Activated T-helper 2 cell treated with anti-CD3 and anti-CD28 coated beads, Interferon-gamma antibody, Interleukin-2, Interleukin-4, amounts not matched to agents 10 μg/mL and 5 μg/mL and 100 μg/mL, durations not matched to agents 14 hours and 24 hours and 36 hours (primary cell): ENCODE measurements around the gene PNMT. TPM values are rescaled to one million over a fixed set of nuclear protein-coding genes. Genes with fewer than 3 reads are reported as not detected.
"Not testable (repeated sequence)": the region's sequence is repeated elsewhere in the genome, so short reads cannot be mapped to it uniquely, and the experiment has no call there.

Experiments used
- DNase-seq: peaks from one replicate; pipeline ENCODE4 v3.0.0; 2021; ENCODE audit warnings: low spot score
- H3K27ac Mint-ChIP-seq: one replicate; pipeline ENCODE4 v1.8.0; 2021; ENCODE audit warnings: mixed read lengths
- H3K27me3 Mint-ChIP-seq: one replicate; pipeline ENCODE4 v1.8.0; 2021; ENCODE audit warnings: low read depth, mixed read lengths
- H3K36me3 Mint-ChIP-seq: one replicate; pipeline ENCODE4 v1.8.0; 2021; ENCODE audit warnings: low read depth, mixed read lengths
- H3K4me1 Mint-ChIP-seq: one replicate; pipeline ENCODE4 v1.8.0; 2021; ENCODE audit warnings: low read depth, mixed read lengths
- H3K4me3 Mint-ChIP-seq: one replicate; pipeline ENCODE4 v1.8.0; 2021; ENCODE audit warnings: low read depth, mild to moderate bottlenecking, moderate library complexity, mixed read lengths
- H3K9me3 Mint-ChIP-seq: one replicate; pipeline ENCODE4 v1.8.0; 2021; ENCODE audit warnings: mixed read lengths
- intact Hi-C: fragments of 100-400 bp; cut with micrococcal nuclease; formaldehyde crosslinking; loops from one replicate; pipeline ENCODE4 v1.15.1; 2023
- total RNA-seq: library from RNA; stranded (reverse); gene quantifications from 2 replicates; pipeline ENCODE4 v1.2.3, GENCODE V29; 2022

Gene PNMT
- total RNA-seq, 1 donor from 2014 or later: not detected

DNA sequence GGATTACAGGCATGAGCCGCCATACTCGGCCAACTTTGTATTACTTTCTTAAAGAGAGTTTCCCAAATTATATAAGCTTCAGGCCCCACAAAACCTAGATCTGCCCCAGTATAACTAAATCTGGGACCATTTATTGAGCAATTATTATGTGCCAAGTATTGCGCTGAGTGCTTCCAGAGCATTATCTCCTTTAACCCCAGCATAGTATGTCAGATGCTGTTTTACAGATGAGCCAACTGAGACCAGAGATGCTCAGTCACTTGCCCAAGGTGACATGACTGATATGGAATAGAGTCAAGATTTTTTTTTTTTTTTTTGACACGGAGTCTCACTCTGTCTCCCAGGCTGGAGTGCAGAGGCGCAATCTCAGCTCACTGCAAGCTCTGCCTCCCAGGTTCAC is 29.7 kb downstream of the PNMT start:
- H3K27ac Mint-ChIP-seq: no peak overlapping the region
- H3K9me3 Mint-ChIP-seq: no peaks in the 10 kb centered on the region
- peaks cover 34% of the 10 kb centered on the region for H3K27me3 Mint-ChIP-seq
- H3K36me3 Mint-ChIP-seq: no peaks in the 10 kb centered on the region
- intact Hi-C loops: no loop called here
- H3K4me3 Mint-ChIP-seq: no peak overlapping the region
- DNase-seq: no peak
- H3K4me1 Mint-ChIP-seq: no peaks in the 10 kb centered on the region

DNA sequence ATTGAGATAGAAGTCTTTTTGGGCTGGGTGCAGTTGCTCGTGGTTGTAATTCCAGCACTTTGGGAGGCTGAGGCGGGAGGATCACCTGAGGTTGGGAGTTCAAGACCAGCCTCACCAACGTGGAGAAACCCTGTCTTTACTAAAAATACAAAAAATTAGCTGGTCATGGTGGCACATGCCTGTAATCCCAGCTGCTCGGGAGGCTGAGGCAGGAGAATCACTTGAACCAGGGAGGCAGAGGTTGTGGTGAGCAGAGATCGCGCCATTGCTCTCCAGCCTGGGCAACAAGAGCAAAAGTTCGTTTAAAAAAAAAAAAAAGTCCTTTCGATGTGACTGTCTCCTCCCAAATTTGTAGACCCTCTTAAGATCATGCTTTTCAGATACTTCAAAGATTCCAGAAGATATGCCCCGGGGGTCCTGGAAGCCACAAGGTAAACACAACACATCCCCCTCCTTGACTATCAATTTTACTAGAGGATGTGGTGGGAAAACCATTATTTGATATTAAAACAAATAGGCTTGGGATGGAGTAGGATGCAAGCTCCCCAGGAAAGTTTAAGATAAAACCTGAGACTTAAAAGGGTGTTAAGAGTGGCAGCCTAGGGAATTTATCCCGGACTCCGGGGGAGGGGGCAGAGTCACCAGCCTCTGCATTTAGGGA is 31.0 kb downstream of the PNMT start:
- H3K36me3 Mint-ChIP-seq, H3K27ac Mint-ChIP-seq, DNase-seq, H3K4me3 Mint-ChIP-seq, H3K4me1 Mint-ChIP-seq, H3K9me3 Mint-ChIP-seq, intact Hi-C loops: not testable (repeated sequence)
- H3K27me3 Mint-ChIP-seq: peaks cover 34% of the 10 kb centered on the region

DNA sequence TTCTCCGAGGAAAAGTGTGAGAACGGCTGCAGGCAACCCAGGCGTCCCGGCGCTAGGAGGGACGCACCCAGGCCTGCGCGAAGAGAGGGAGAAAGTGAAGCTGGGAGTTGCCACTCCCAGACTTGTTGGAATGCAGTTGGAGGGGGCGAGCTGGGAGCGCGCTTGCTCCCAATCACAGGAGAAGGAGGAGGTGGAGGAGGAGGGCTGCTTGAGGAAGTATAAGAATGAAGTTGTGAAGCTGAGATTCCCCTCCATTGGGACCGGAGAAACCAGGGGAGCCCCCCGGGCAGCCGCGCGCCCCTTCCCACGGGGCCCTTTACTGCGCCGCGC is 31.5 kb downstream of the PNMT start, which contains the start of gene ERBB2:
TSS of gene ERBB2 (plus strand) at position 247 of the 330 bp plus-strand sequence. CDS start 175 bp downstream, outside the sequence.
- Mint-ChIP-seq H3K9me3 (no peaks in the 10 kb centered on the region), H3K4me1 (peaks cover 3% of the 10 kb centered on the region), H3K27me3 (peaks cover 34% of the 10 kb centered on the region), H3K27ac (no peak within 1 kb of the TSS), H3K4me3 (no peak within 1 kb of the TSS), H3K36me3 (no peaks in the 10 kb centered on the region)
- no peak for DNase-seq
- intact Hi-C loops: no loop called here

DNA sequence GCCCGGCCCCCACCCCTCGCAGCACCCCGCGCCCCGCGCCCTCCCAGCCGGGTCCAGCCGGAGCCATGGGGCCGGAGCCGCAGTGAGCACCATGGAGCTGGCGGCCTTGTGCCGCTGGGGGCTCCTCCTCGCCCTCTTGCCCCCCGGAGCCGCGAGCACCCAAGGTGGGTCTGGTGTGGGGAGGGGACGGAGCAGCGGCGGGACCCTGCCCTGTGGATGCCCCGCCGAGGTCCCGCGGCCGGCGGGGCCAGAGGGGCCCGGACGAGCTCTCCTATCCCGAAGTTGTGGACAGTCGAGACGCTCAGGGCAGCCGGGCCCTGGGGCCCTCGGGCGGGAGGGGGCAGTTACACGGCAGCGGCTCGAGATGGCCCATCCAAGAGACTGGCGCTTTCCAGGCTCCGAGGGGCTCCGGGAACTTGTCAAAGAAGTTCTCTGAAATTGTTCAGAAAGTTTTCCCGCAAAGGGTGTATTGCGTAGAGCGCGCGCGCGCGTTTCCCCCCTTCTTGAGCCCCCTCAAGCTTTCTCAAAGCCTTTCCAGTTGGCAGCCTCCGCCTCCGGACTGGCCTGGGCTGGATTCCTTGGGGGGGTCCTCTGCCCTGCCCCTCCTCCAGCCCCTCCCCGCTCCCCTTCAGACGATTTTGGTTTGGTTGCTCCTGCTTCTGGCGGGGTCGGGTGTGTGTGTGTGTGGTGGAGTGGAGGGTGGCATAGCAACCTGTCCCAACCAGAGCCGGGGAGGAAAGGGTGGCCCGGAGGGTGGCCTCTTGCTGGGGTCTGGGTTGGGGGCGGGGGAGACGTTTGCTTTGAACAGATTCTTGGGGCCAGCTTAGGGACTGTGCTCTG is 32.1 kb downstream of the PNMT start:
- DNase-seq: no peak
- Mint-ChIP-seq H3K27ac (no peak overlapping the region), H3K4me3 (no peak overlapping the region)

DNA sequence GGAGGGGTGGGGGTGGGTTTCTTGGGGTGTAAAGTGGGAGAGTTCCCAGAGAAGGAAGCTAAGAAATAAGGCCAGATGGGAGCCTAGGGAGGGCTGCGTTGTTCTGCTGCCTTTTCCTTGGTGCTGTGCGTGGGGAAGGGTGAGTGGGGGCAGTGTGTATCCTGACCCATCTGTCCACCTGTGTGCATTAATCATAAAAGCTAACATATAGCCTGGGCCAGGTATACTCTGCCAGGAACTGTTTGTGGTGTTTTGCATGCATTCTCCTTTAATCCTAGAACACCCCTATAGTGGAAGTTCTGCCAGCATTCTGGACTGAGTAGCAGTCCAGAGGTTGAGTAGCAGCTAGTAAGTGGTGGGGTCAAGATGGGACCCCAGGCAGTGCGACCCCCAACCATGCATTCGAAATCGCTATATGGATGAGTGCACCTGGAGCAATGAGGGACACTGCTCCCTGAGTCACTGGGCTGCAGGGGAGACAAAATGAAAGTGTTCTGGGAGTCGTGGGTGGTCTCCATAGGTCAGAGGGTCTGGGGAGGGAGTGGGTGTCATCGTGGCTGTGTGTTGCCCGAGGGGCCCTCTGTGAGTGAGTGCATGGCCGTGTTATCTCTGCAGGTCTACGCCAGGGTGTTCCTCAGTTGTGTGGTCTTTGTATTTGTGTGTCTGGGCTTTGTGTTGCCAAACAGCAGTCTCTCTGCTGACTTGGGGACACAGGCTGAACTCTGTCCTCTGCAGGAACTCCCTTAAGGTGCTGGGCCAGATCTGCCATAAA is 32.9 kb downstream of the PNMT start:
- H3K27ac Mint-ChIP-seq: no peak overlapping the region

More for the DNA sequence above, 32.1 kb downstream of the PNMT start:
- intact Hi-C loops: no loop called here
- H3K27me3 Mint-ChIP-seq: peaks cover 34% of the 10 kb centered on the region
- H3K9me3 Mint-ChIP-seq: no peaks in the 10 kb centered on the region
- no peaks in the 10 kb centered on the region for H3K36me3 Mint-ChIP-seq
- peaks cover 3% of the 10 kb centered on the region for H3K4me1 Mint-ChIP-seq

DNA sequence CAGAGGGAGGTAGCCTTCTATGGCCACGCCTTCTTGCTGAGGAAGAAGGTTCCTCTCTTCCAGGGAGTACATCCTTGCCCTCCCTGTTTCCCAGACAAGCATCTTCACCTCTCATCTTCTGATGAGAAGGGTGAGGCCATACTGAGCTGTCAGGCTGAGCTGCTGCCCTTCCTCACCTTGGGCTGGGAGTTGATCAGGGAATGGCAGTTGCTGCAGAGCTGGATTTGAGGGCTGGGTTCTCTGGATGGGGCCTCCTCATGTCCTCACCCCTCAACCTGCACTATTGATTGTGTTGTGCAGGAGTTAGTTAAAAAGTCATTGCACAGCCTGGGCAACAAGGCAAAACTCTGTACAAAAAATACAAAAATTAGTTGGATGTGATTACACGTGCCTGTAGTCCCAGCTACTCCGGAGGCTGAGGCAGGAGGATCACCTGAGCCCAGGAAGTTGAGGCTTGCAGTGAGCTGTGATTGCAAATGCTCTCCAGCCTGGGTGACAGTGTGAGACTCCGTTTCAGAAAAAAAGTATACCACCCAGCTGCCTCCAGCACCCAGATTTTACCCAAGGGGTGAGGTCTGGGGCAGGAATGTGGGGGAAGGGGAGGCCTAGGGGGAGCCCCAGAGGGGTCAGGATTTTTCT is 33.6 kb downstream of the PNMT start:
- Mint-ChIP-seq H3K27ac (no peak overlapping the region), H3K9me3 (no peaks in the 10 kb centered on the region), H3K27me3 (peaks cover 34% of the 10 kb centered on the region), H3K36me3 (no peaks in the 10 kb centered on the region), H3K4me1 (peaks cover 5% of the 10 kb centered on the region), H3K4me3 (no peak overlapping the region)
- intact Hi-C loops: no loop called here
- DNase-seq: no peak

More for the DNA sequence above, 32.9 kb downstream of the PNMT start:
- Mint-ChIP-seq H3K4me3 (no peak overlapping the region), H3K27me3 (peaks cover 34% of the 10 kb centered on the region), H3K9me3 (no peaks in the 10 kb centered on the region), H3K4me1 (peaks cover 3% of the 10 kb centered on the region), H3K36me3 (no peaks in the 10 kb centered on the region)
- intact Hi-C loops: no loop called here
- DNase-seq: no peak

DNA sequence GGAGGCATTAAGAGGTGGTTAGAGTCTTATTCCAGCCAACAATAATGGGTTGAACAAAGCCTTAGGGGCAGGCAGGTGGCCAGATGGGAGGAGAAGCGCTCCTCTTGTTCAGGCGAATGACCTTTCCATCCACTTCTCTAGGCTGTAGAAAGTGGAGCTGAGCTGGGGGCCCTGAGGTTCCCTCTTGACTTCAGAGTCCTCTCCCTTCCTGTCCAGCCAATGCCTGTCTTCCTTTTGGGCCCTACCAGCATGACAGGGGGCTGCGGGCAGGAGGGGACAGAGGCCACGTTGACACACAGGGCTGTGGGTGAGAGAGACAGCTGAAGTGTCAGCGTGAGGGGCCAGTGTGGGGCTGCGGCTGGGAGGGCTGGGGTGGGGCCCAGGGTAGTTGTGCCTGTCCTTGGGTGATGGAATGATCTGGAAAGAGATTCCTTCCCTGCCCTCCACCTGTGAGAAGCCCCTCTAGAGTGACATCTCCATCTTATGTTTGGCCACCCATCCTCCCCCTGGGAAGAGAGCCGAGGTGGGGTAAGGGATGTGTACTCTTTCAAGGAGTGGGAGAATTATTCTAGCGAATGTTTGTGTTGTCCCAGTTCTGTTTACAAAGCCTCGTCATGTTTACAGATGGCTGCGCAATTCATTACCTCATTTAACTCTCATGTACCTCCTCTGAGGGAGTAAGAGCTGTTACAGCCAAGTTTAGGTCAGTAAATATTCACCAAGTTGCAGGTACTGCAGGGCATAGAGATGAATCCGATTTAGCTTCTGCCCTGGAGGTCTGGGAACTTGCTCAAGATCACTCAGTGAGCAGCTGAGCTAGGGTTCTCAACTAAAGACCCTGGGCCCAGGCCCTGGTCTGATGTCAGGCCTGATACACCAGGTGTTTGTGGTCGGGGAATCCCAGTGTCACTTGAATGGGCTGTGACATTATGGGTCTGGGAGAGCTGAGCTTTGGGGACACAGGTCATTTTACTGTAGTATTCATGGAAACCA is 34.9 kb downstream of the PNMT start:
- DNase-seq: no peak
- Mint-ChIP-seq H3K4me3 (no peak overlapping the region), H3K9me3 (no peaks in the 10 kb centered on the region), H3K27ac (no peak overlapping the region), H3K4me1 (peaks cover 10% of the 10 kb centered on the region), H3K36me3 (no peaks in the 10 kb centered on the region), H3K27me3 (peaks cover 34% of the 10 kb centered on the region)
- intact Hi-C loops: no loop called here

DNA sequence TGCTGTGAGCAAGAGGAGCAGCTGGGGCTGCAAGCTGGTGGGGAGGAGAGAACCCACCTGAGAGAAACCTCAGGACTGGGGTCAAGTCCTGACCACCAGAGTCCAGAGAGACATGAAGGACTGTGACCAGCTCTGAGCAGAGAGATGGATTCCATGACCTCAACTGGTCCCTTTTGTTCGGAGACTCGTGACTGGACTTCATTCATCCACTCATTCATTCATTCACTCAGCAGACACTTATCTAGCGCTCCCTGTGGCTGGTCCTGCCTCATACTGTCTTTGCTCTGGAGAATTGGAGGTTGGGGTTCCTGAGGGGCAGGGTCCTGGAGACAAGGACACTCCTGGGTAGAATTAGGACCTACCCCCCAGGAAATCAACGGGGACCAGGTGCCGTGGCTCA is 35.7 kb downstream of the PNMT start:
- intact Hi-C loops: no loop called here
- no peak overlapping the region for H3K4me3 Mint-ChIP-seq
- H3K27me3 Mint-ChIP-seq: peaks cover 32% of the 10 kb centered on the region
- H3K4me1 Mint-ChIP-seq: peaks cover 10% of the 10 kb centered on the region
- DNase-seq: no peak
- H3K36me3 Mint-ChIP-seq: no peaks in the 10 kb centered on the region
- no peaks in the 10 kb centered on the region for H3K9me3 Mint-ChIP-seq
- H3K27ac Mint-ChIP-seq: no peak overlapping the region

DNA sequence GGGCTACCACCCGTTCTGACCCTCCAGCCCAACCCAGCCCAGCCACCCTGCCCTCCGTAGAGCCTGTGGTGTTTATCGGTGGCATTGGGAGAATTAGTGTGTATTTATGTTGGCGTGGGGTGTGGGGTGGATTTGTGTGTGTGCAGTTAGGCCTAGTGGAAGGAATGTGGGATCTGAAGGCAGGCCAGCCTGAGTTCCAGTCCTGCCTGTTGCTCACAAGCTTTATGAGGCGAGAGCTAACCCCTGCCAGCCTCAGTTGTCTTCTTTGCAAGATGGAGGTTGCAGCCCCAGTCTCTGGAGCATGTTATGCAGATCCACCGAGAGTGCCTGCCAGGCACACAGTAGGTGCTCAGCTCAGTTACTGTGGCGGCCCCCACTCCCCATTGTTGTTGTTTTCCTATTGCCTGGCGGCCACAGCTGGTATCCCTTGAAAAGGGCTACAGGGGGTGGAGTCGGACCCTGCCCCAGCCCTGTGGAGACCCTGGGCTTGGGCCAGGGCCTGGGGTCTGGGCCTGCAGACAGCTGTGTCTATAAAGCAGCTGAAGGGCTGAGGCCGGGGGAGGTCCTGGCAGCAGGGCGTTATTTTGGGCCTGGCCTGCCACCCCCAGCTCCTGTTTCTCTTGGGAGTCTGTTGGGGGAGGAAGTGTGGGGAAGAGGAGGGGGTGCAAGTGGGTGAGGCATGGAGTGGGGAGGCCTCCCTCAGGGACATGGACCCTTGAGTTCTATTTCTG is 36.7 kb downstream of the PNMT start:
- H3K4me1 Mint-ChIP-seq: peaks cover 10% of the 10 kb centered on the region
- intact Hi-C loops: no loop called here
- H3K27ac Mint-ChIP-seq: no peak overlapping the region
- DNase-seq: no peak
- H3K9me3 Mint-ChIP-seq: no peaks in the 10 kb centered on the region
- H3K27me3 Mint-ChIP-seq: peaks cover 23% of the 10 kb centered on the region
- no peaks in the 10 kb centered on the region for H3K36me3 Mint-ChIP-seq
- H3K4me3 Mint-ChIP-seq: no peak overlapping the region

DNA sequence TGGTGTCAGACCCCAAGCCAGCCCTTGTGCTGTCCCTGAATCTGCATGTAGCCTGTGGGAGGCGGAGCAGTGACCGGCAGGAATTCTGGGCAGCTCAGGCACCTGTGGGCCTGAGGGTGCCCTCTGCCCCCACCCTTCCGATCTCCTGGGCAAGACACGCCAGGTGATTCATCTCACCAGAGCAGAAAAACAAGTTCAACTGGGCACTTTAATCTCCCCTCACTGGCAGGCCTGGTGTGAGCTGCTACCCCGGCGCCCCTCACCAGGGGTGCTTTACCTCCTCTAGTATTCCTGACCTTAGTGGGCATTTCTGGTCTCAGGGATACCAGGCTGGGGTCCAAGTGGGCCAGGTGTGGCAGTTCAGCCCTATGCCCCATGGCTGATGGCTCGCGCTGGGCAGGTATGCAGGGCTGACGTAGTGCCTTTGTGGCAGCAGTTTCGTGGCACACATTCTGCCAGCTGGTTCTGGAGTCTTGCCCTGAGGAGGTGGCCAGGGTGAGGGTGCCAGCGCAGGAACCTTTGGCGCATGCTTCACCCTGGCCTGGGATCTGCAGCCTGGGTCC is 37.6 kb downstream of the PNMT start:
- no peak overlapping the region for H3K27ac Mint-ChIP-seq
- no peaks in the 10 kb centered on the region for H3K36me3 Mint-ChIP-seq
- no peak for DNase-seq
- H3K4me1 Mint-ChIP-seq: peaks cover 10% of the 10 kb centered on the region
- H3K9me3 Mint-ChIP-seq: no peaks in the 10 kb centered on the region
- peaks cover 18% of the 10 kb centered on the region for H3K27me3 Mint-ChIP-seq
- H3K4me3 Mint-ChIP-seq: no peak overlapping the region
- intact Hi-C loops: no loop called here

DNA sequence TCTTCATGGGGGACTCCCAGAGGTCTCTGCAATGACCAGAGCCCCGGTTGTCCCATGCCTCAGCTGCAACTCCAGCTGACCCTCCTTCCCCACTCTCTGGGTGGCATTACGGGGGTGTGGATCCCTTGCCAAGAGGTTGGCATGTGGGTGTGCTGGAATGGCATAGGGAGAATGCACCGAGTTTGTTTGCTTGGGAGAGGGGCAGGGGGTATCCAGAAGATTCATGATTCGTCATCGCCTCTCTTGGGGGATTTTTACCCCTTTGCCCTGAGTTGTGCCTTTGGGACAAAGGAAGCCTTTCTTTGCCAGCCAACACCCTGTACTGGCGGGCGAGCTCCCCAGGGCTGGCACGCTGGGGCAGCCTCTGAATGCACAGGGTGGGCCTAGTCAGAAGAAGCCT is 38.1 kb downstream of the PNMT start:
- intact Hi-C loops: no loop called here
- Mint-ChIP-seq H3K36me3 (no peaks in the 10 kb centered on the region), H3K4me1 (peaks cover 10% of the 10 kb centered on the region), H3K27me3 (peaks cover 13% of the 10 kb centered on the region), H3K4me3 (no peak overlapping the region), H3K27ac (no peak overlapping the region), H3K9me3 (no peaks in the 10 kb centered on the region)
- DNase-seq: no peak
